ENCODE data around the gene FRY.

DNA sequence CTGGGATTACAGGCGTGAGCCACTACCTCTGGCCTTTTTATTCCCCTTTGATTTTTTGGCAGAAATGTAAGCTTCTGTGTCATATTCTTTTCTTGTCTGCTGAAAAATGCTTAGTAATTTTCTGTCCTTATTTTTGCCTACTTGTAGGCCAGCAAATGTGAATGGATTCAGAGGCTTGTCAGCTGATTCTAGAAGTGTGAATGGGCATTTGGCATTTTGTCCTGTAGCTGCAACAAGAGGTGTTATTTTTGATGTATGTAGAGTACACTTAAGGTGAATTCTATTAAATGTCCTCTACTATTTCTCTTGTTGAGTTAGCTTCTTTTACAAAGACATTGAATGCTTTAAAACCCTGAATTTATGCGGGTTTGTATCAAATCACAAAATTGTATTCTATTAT lies 50.0 kb downstream of the FRY start:
- TF ChIP-seq E2F4 (CRISPR knock-in tag; IDR thresholded peaks at IDR 0.05; ENCODE audit: borderline replicate concordance, low read depth) (no peak), CTCF (IDR thresholded peaks at IDR 0.05) (no peak), CREM (CRISPR knock-in tag; IDR thresholded peaks at IDR 0.05) (no peak), TEAD4 (CRISPR knock-in tag; IDR thresholded peaks at IDR 0.05) (no peak)
- TF ChIP-seq, protein P1, sequence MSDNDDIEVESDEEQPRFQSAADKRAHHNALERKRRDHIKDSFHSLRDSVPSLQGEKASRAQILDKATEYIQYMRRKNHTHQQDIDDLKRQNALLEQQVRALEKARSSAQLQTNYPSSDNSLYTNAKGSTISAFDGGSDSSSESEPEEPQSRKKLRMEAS (CRISPR knock-in tag; IDR thresholded peaks at IDR 0.05): no peak

All from WTC11 (cell line).